ENCODE results near the gene S100A4. TPM values are rescaled to one million over a fixed set of nuclear protein-coding genes. Genes with fewer than 3 reads are reported as not detected.
"Not testable (repeated sequence)": the region's sequence is repeated elsewhere in the genome, so short reads cannot be mapped to it uniquely, and the experiment has no call there.

The S100A4 gene
- total RNA-seq, result 100 to 1,000 TPM in 1 of 2 donors, 10 to 100 TPM in 1; 96.1 to 198 TPM

GRCh38 chr1:153545067-153546055, at the start of gene S100A4:
Gene S100A4 (minus strand): TSS chr1:153545806. CDS start chr1:153544794, 1,012 bp downstream.
- H3K4me3 Mint-ChIP-seq, result peak within 1 kb of the TSS; percentile 91 to 95
- ATAC-seq (replicated peaks in 1 of 2) (peak; percentile 81 to 85), DNase-seq (peak; percentile 93 to 95)
- peak within 1 kb of the TSS; percentile 83 for H3K27ac Mint-ChIP-seq
- H3K9me3 Mint-ChIP-seq, result no peaks in the 10 kb centered on the region
- no peaks in the 10 kb centered on the region for H3K27me3 Mint-ChIP-seq (ENCODE audit: low read depth)
- peaks cover 84% of the 10 kb centered on the region for H3K4me1 Mint-ChIP-seq (ENCODE audit: low read depth)
- peaks cover 4 to 7% of the 10 kb centered on the region in 2 donors for H3K36me3 Mint-ChIP-seq (ENCODE audit: insufficient read depth in 2 of 2)

DNA sequence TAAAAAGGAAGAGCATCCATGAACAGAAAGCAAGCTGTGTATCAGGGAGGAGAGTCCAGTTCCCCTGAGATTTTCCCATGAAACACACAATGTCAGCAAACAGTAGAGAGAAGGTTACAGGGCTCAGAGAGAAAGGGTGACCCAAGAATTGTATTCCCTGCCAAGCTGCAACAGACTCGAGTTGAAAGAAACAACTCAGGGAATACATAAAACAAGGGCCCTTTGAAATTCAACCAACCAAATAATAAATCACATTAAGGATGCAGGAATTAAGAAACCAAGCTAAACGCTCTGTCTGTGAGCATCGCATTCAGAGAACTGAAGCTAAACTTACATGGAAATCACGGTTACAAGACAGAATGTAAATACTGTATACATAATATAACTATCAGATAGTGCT, 47.1 kb upstream of the S100A4 start:
- Mint-ChIP-seq H3K36me3 (ENCODE audit: insufficient read depth in 2 of 2) (no peaks in the 10 kb centered on the region), H3K27ac (no peak overlapping the region), H3K9me3 (no peaks in the 10 kb centered on the region), H3K4me3 (no peak overlapping the region), H3K4me1 (ENCODE audit: low read depth) (peaks cover 11% of the 10 kb centered on the region), H3K27me3 (ENCODE audit: low read depth) (no peaks in the 10 kb centered on the region)
- ATAC-seq (replicated peaks in 1 of 2) (no peak), DNase-seq (no peak)

DNA sequence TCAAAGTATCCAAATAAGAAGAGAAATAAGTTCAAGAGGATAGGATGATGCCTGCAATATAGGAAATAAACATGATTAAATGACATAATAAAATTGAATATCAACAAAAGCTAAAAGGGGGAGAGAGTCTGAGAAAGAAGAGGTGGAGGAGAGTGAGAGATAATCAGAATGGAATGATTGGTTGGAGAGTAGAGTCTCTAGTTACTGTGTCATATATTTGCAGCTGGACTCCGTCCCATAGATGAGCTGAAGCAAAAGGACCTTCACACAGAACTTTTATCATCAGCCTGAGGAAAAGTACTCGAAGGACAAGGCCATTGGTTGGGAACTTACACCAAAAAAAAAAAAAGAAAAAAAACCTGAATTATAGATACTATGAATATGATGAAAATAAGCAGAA, 42.9 kb upstream of the S100A4 start:
- no peaks in the 10 kb centered on the region for H3K4me1 Mint-ChIP-seq (ENCODE audit: low read depth)
- peaks cover 7% of the 10 kb centered on the region for H3K27me3 Mint-ChIP-seq (ENCODE audit: low read depth)
- H3K4me3 Mint-ChIP-seq, result no peak overlapping the region
- H3K9me3 Mint-ChIP-seq, result no peaks in the 10 kb centered on the region
- ATAC-seq (replicated peaks in 1 of 2) (no peak), DNase-seq (no peak)
- H3K27ac Mint-ChIP-seq, result peak overlapping the region; percentile 2
- no peaks in the 10 kb centered on the region for H3K36me3 Mint-ChIP-seq (ENCODE audit: insufficient read depth in 2 of 2)

- H3K4me3 Mint-ChIP-seq; DNase-seq; ATAC-seq (replicated peaks in 1 of 2); H3K9me3 Mint-ChIP-seq; H3K4me1 Mint-ChIP-seq (ENCODE audit: low read depth); H3K27me3 Mint-ChIP-seq (ENCODE audit: low read depth); H3K36me3 Mint-ChIP-seq (ENCODE audit: insufficient read depth in 2 of 2); H3K27ac Mint-ChIP-seq: not testable (repeated sequence)
Measured at GRCh38 chr1:153588033-153588432, 42.4 kb upstream of the S100A4 start.

- no peak for DNase-seq
- no peak for ATAC-seq (replicated peaks in 1 of 2)
- peaks cover 7% of the 10 kb centered on the region for H3K27me3 Mint-ChIP-seq (ENCODE audit: low read depth)
- H3K27ac Mint-ChIP-seq, result no peak overlapping the region
- no peak overlapping the region for H3K4me3 Mint-ChIP-seq
- H3K36me3 Mint-ChIP-seq (ENCODE audit: insufficient read depth in 2 of 2), result no peaks in the 10 kb centered on the region
- no peaks in the 10 kb centered on the region for H3K4me1 Mint-ChIP-seq (ENCODE audit: low read depth)
- no peaks in the 10 kb centered on the region for H3K9me3 Mint-ChIP-seq
Measured at GRCh38 chr1:153587314-153587713, 41.7 kb upstream of the S100A4 start.

GRCh38 chr1:153586347-153586746, 40.7 kb upstream of the S100A4 start:
- ATAC-seq (replicated peaks in 1 of 2) (no peak), DNase-seq (no peak)
- H3K9me3 Mint-ChIP-seq, result no peaks in the 10 kb centered on the region
- no peak overlapping the region for H3K27ac Mint-ChIP-seq
- no peaks in the 10 kb centered on the region for H3K4me1 Mint-ChIP-seq (ENCODE audit: low read depth)
- no peak overlapping the region for H3K4me3 Mint-ChIP-seq
- no peaks in the 10 kb centered on the region for H3K36me3 Mint-ChIP-seq (ENCODE audit: insufficient read depth in 2 of 2)
- peaks cover 7% of the 10 kb centered on the region for H3K27me3 Mint-ChIP-seq (ENCODE audit: low read depth)

GRCh38 chr1:153585006-153585405, 39.4 kb upstream of the S100A4 start:
- Mint-ChIP-seq H3K36me3 (ENCODE audit: insufficient read depth in 2 of 2) (no peaks in the 10 kb centered on the region), H3K4me3 (no peak overlapping the region), H3K27ac (no peak overlapping the region), H3K27me3 (ENCODE audit: low read depth) (peaks cover 7% of the 10 kb centered on the region), H3K9me3 (no peaks in the 10 kb centered on the region), H3K4me1 (ENCODE audit: low read depth) (no peaks in the 10 kb centered on the region)
- ATAC-seq (replicated peaks in 1 of 2), result no peak
- no peak for DNase-seq

GRCh38 chr1:153583976-153584375, 38.4 kb upstream of the S100A4 start:
- H3K27me3 Mint-ChIP-seq (ENCODE audit: low read depth), result peaks cover 12% of the 10 kb centered on the region
- no peaks in the 10 kb centered on the region for H3K4me1 Mint-ChIP-seq (ENCODE audit: low read depth)
- no peak overlapping the region for H3K4me3 Mint-ChIP-seq
- ATAC-seq (replicated peaks in 1 of 2) (no peak), DNase-seq (no peak)
- no peaks in the 10 kb centered on the region for H3K9me3 Mint-ChIP-seq
- H3K27ac Mint-ChIP-seq, result no peak overlapping the region
- H3K36me3 Mint-ChIP-seq (ENCODE audit: insufficient read depth in 2 of 2), result no peaks in the 10 kb centered on the region

DNA sequence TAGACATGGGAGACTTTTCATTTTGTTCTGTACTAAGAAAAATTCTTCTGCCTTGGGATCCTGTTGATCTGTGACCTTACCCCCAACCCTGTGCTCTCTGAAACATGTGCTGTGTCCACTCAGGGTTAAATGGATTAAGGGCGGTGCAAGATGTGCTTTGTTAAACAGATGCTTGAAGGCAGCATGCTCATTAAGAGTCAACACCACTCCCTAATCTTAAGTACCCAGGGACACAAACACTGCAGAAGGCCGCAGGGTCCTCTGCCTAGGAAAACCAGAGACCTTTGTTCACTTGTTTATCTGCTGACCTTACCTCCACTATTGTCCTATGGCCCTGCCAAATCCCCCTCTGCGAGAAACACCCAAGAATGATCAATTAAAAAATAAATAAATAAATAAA, 37.9 kb upstream of the S100A4 start:
- not testable (repeated sequence) for ATAC-seq (replicated peaks in 1 of 2); DNase-seq; H3K9me3 Mint-ChIP-seq; H3K4me3 Mint-ChIP-seq; H3K4me1 Mint-ChIP-seq (ENCODE audit: low read depth); H3K27ac Mint-ChIP-seq; H3K36me3 Mint-ChIP-seq (ENCODE audit: insufficient read depth in 2 of 2)
- peaks cover 17% of the 10 kb centered on the region for H3K27me3 Mint-ChIP-seq (ENCODE audit: low read depth)

DNA sequence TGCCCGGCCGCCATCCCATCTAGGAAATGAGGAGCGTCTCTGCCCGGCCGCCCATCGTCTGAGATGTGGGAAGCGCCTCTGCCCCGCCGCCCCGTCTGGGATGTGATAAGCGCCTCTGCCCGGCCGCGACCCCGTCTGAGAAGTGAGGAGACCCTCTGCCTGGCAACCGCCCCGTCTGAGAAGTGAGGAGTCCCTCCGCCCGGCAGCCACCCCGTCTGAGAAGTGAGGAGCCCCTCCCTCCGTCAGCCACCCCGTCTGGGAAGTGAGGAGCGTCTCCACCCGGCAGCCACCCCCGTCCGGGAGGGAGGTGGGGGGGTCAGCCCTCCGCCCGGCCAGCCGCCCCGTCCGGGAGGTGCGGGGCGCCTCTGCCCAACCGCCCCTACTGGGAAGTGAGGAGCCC, 37.2 kb upstream of the S100A4 start:
- not testable (repeated sequence) for H3K4me1 Mint-ChIP-seq (ENCODE audit: low read depth); H3K36me3 Mint-ChIP-seq (ENCODE audit: insufficient read depth in 2 of 2); H3K4me3 Mint-ChIP-seq; H3K27ac Mint-ChIP-seq; H3K9me3 Mint-ChIP-seq; ATAC-seq (replicated peaks in 1 of 2); DNase-seq
- H3K27me3 Mint-ChIP-seq (ENCODE audit: low read depth), result peaks cover 24% of the 10 kb centered on the region

DNA sequence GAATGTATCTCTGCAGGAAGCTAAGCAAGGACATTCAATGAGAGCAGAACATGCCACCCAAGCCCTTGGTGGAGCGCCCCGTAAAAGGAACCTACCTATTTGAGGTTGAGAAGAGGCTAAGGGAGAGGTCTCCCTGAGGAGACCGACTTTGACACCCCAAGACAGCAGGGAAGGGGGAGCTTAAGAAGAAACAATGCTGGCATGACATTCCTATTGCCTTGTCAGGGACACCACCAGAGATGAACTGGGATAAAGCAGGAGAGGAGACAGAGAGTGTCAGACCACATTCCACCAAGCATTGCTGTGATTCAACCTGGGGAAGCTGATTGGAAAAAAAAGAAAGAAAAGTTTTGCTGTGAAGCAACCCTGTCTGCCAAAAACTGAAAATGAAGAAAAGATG, 33.3 kb upstream of the S100A4 start:
- no peaks in the 10 kb centered on the region for H3K9me3 Mint-ChIP-seq
- H3K4me1 Mint-ChIP-seq (ENCODE audit: low read depth), result no peaks in the 10 kb centered on the region
- DNase-seq (no peak), ATAC-seq (replicated peaks in 1 of 2) (no peak)
- no peak overlapping the region for H3K4me3 Mint-ChIP-seq
- H3K36me3 Mint-ChIP-seq (ENCODE audit: insufficient read depth in 2 of 2), result no peaks in the 10 kb centered on the region
- peaks cover 24% of the 10 kb centered on the region for H3K27me3 Mint-ChIP-seq (ENCODE audit: low read depth)
- H3K27ac Mint-ChIP-seq, result no peak overlapping the region

DNA sequence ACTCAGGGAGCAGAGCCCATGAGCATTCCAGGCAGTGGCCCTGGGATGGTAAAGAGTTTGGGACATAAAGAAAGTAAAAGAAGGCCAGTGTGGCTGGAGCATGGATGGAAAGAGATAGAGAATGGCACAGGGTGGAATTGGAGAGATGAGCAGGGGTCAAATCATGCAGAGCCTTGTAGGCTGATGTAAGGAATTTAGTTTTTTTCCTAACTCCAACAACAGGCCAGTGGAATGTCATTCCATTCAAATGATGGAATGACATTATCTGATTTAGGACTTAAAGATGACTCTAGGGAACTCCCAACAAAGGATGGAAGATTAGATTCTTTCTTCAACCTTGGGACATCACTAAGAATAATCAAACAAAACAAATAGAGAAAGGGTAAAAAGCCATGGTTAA, 32.9 kb upstream of the S100A4 start:
- no peak for DNase-seq
- no peaks in the 10 kb centered on the region for H3K36me3 Mint-ChIP-seq (ENCODE audit: insufficient read depth in 2 of 2)
- no peaks in the 10 kb centered on the region for H3K9me3 Mint-ChIP-seq
- no peak for ATAC-seq (replicated peaks in 1 of 2)
- H3K27ac Mint-ChIP-seq, result no peak overlapping the region
- peaks cover 4% of the 10 kb centered on the region for H3K4me1 Mint-ChIP-seq (ENCODE audit: low read depth)
- H3K27me3 Mint-ChIP-seq (ENCODE audit: low read depth), result peaks cover 23% of the 10 kb centered on the region
- H3K4me3 Mint-ChIP-seq, result no peak overlapping the region

DNA sequence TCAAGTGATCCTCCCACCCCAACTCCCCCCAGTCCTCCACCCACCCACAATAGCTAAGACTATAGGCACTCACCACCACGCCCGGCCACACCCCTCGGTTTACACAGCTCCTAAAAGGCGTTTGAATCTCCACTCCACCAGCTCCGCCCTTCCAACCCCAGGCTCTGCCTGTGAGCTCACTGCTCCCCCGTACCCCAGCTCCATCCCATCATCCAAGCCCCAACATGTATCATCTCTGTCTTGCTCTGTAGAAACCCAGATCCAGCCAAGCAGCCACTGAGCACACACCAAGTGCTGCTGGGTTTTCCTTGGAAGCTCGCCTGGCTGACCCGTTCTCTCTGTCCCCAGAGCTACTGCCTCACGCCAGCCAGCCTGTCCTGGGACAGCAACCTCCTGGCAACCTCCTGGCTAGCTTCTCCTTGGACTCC, 32.0 kb upstream of the S100A4 start:
- no peaks in the 10 kb centered on the region for H3K9me3 Mint-ChIP-seq
- no peak for ATAC-seq (replicated peaks in 1 of 2)
- H3K4me3 Mint-ChIP-seq, result no peak overlapping the region

More for the DNA sequence above, 32.0 kb upstream of the S100A4 start:
- no peak for DNase-seq
- peaks cover 3% of the 10 kb centered on the region in 2 donors for H3K36me3 Mint-ChIP-seq (ENCODE audit: insufficient read depth in 2 of 2)
- no peak overlapping the region for H3K27ac Mint-ChIP-seq
- peaks cover 23% of the 10 kb centered on the region for H3K27me3 Mint-ChIP-seq (ENCODE audit: low read depth)
- peaks cover 12% of the 10 kb centered on the region for H3K4me1 Mint-ChIP-seq (ENCODE audit: low read depth)

Measured in activated T-cell treated with anti-CD3 and anti-CD28 coated beads, Interleukin-2, amount 50 U/mL, for 72 hours (primary cell).